Kidney epithelial cell (primary cell): ENCODE measurements around the gene PPP1R8. TPM values are rescaled to one million over a fixed set of nuclear protein-coding genes. Genes with fewer than 3 reads are reported as not detected.

Experiments used
- DNase-seq: peaks from one replicate; pipeline ENCODE4 v3.0.0-alpha.2; 2010; ENCODE audit warnings: low read depth
- H3K27me3 ChIP-seq: 2 replicates; pipeline ENCODE4 v1.6.0; 2011; ENCODE audit warnings: low read length; ENCODE audit not compliant: control insufficient read depth, insufficient read depth
- H3K36me3 ChIP-seq: 2 replicates; pipeline ENCODE4 v1.5.1; 2011; ENCODE audit warnings: low read length; ENCODE audit not compliant: control insufficient read depth, insufficient read depth
- H3K4me3 ChIP-seq: 2 replicates; pipeline ENCODE4 v1.5.1; 2011; ENCODE audit warnings: low read depth, mild to moderate bottlenecking, control low read depth, low read length
- CTCF ChIP-seq: IDR thresholded peaks from 2 replicates; pipeline ENCODE4 v1.5.1; 2011; ENCODE audit warnings: mild to moderate bottlenecking, moderate library complexity, low read length, control low read depth, inconsistent platforms; ENCODE audit not compliant: insufficient read depth, poor library complexity, severe bottlenecking
- total RNA-seq: library from RNA; depleted of rRNA; stranded (reverse); fragments of >200 nt; gene quantifications from 2 replicates; pipeline ENCODE4 v1.2.3, GENCODE V29; 2015

PPP1R8 gene
- total RNA-seq, 1 donor from 2014 or later, result 53.1 TPM

DNA sequence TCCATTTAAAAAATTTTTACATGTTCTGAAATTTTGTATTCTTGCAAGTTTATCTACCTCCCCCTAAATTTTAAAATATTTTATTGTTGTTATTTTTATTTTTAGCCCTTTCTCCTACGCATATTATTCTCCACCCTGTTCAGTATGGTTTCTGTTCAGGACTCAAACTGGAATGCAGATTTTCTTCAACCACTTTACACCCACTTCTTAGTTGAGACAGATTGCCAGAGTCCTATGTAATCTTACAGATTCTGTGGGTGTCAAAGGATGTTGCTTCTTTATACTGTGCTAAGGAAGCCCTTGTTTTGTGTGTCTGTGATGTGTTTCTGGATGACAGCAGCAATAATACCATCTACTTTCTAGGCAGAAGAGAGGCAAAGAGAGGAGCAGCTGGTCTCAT, 20.7 kb upstream of the PPP1R8 start:
- no peak for TF ChIP-seq CTCF
- H3K36me3 ChIP-seq, result no peaks in the 10 kb centered on the region

GRCh38 chr1:27811741-27812500, 18.7 kb upstream of the PPP1R8 start:
- Histone ChIP-seq H3K27me3 (no peaks in the 10 kb centered on the region), H3K4me3 (no peak overlapping the region), H3K36me3 (no peaks in the 10 kb centered on the region)
- DNase-seq, result no peak
- no peak for TF ChIP-seq CTCF

More for the DNA sequence above, 20.7 kb upstream of the PPP1R8 start:
- H3K27me3 ChIP-seq, result no peaks in the 10 kb centered on the region
- DNase-seq, result no peak
- no peak overlapping the region for H3K4me3 ChIP-seq

- no peak for TF ChIP-seq CTCF
- H3K4me3 ChIP-seq, result no peak overlapping the region
- peaks cover 1% of the 10 kb centered on the region for H3K36me3 ChIP-seq
- H3K27me3 ChIP-seq, result no peaks in the 10 kb centered on the region
- no peak for DNase-seq
Observed at GRCh38 chr1:27816921-27817630, 13.5 kb upstream of the PPP1R8 start.

GRCh38 chr1:27821761-27822315, 8.7 kb upstream of the PPP1R8 start:
- Histone ChIP-seq H3K4me3 (no peak overlapping the region), H3K36me3 (peaks cover 1% of the 10 kb centered on the region), H3K27me3 (no peaks in the 10 kb centered on the region)
- no peak for TF ChIP-seq CTCF
- DNase-seq, result no peak

- Histone ChIP-seq H3K4me3 (no peak overlapping the region), H3K27me3 (no peaks in the 10 kb centered on the region), H3K36me3 (peaks cover 1% of the 10 kb centered on the region)
- no peak for TF ChIP-seq CTCF
- DNase-seq, result no peak
Observed at GRCh38 chr1:27823784-27824183, 6.8 kb upstream of the PPP1R8 start.
